Endometrium (tissue), 2 donors: ENCODE results near the gene NFKB2.

ENCODE experiments used
- FAIRE-seq: peaks from 2 replicates; lab custom pipeline; 2012; peaks lifted over from hg19 to GRCh38; lab: Jason Lieb, UNC
- donor health status: control.
- donor health status: control.

NFKB2 gene

GRCh38 chr10:102451105-102451969 lies 55.8 kb downstream of the NFKB2 start, which contains the start of gene C10orf95:
C10orf95 (minus strand) TSS chr10:102451543; CDS start chr10:102451093, 450 bp downstream.
- no peak for FAIRE-seq
